ENCODE results near the gene TNFSF15. TPM values are rescaled to one million over a fixed set of nuclear protein-coding genes. Genes with fewer than 3 reads are reported as not detected.

Gene TNFSF15
- total RNA-seq = 1 to 10 TPM; 2.0 to 2.5 TPM

DNA sequence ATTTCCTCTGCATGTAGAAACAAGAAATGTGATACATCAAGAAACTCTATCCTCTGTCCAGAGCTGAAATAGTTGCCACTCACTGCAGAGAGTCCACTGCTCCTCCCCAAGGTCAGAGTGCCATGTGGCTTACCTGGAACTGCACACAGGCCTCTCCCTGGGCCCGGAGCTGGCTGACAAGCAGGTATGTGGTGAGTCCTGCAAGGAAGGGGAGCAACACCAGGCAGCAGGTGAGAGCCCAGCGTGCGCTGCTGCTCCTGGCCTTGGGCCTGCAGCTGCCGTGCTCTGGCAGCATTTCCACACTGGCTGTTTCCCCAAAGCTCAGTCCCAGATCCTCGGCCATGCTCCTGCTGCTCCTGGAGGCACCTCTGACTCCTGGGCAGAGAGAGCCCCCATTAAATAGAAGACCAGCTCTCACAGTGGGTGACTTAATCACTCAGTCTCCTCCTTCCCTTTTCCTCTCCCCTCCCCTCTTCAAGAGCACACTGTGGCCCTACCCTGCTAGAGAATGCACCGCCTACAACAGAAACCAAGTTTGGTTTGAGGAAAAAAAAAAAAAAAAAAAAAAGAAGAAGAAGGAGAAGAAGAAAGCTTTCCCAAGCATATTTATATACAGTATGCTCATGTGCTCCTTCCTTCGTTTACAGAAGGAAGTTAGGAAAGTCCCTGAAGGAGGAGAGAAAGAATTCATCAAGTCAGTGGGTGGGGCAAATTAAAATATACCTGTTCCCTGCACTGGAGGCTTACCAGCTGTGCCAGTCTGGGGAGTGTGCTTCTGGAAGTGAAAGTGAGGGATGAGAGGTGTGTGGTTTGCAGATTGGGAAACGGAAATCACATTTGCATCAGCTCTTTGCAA, at the start of gene TNFSF15:
Gene TNFSF15 (minus strand): TSS at position 370 of the 856 bp plus-strand sequence. CDS start 27 bp downstream, at position 343.
- peak; percentile 51 for DNase-seq
- H3K27ac Mint-ChIP-seq = peak within 1 kb of the TSS; percentile 76
- H3K36me3 Mint-ChIP-seq (ENCODE audit: low read depth) = peaks cover 4% of the 10 kb centered on the region
- ChIA-PET CTCF (interaction anchor here (1.2 to 2.3 kb wide), 2 partner anchors 8 to 12 kb away, joined by 3 to 7 read pairs; no protein-coding TSS in a partner anchor), POLR2A (no interaction called here)
- H3K27me3 Mint-ChIP-seq = peaks cover 11% of the 10 kb centered on the region
- H3K9me3 Mint-ChIP-seq = peaks cover 3% of the 10 kb centered on the region
- peaks cover 40% of the 10 kb centered on the region for H3K4me1 Mint-ChIP-seq
- peak within 1 kb of the TSS; percentile 60 for H3K4me3 Mint-ChIP-seq

DNA sequence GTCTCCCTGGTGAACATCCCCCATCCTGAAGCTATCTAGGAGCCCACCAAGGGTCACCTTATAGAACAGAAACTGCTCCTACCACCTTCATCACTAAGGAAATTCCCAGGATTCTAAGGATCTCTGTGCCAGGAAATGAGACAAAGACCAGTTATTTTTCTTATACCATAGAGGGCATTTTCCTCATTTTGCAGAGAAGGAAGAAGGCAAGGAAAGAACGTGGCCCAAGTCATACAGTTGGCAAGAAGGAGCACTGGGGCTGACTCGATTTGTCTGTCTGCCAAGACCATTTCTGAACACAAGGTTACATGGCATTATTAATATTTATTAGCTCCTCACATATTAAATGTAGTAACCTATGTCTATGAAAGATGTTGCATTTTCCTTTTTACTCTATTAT, 49.6 kb upstream of the TNFSF15 start:
- H3K9me3 Mint-ChIP-seq = peaks cover 22% of the 10 kb centered on the region
- peaks cover 12% of the 10 kb centered on the region for H3K4me1 Mint-ChIP-seq
- no peak overlapping the region for H3K4me3 Mint-ChIP-seq
- no peak for DNase-seq
- H3K36me3 Mint-ChIP-seq (ENCODE audit: low read depth) = peaks cover 6% of the 10 kb centered on the region
- H3K27ac Mint-ChIP-seq = no peak overlapping the region
- ChIA-PET POLR2A (no interaction called here), CTCF (interaction anchor here (0.9 to 1.3 kb wide), 2 partner anchors 8 to 52 kb away, joined by 3 read pairs; no protein-coding TSS in a partner anchor)
- H3K27me3 Mint-ChIP-seq = peaks cover 6% of the 10 kb centered on the region

GRCh38 chr9:114854736-114855355, 49.0 kb upstream of the TNFSF15 start:
- no peak for DNase-seq
- Mint-ChIP-seq H3K27me3 (peaks cover 6% of the 10 kb centered on the region), H3K4me1 (peaks cover 10% of the 10 kb centered on the region), H3K27ac (no peak overlapping the region), H3K36me3 (ENCODE audit: low read depth) (peaks cover 6% of the 10 kb centered on the region), H3K9me3 (peaks cover 22% of the 10 kb centered on the region), H3K4me3 (no peak overlapping the region)
- ChIA-PET CTCF (interaction anchor here (1.3 kb wide), 1 partner anchor 51 kb away, joined by 3 read pairs; no protein-coding TSS in a partner anchor), POLR2A (no interaction called here)

- H3K27me3 Mint-ChIP-seq = no peaks in the 10 kb centered on the region
- POLR2A ChIA-PET = no interaction called here
- H3K9me3 Mint-ChIP-seq = peaks cover 12% of the 10 kb centered on the region
- H3K27ac Mint-ChIP-seq = no peak overlapping the region
- CTCF ChIA-PET = no interaction called here
- H3K4me1 Mint-ChIP-seq = peaks cover 10% of the 10 kb centered on the region
- no peak overlapping the region for H3K4me3 Mint-ChIP-seq
- no peaks in the 10 kb centered on the region for H3K36me3 Mint-ChIP-seq (ENCODE audit: low read depth)
- DNase-seq = no peak
Observed at GRCh38 chr9:114853071-114853855, 47.4 kb upstream of the TNFSF15 start.

- Mint-ChIP-seq H3K9me3 (peaks cover 8% of the 10 kb centered on the region), H3K36me3 (ENCODE audit: low read depth) (no peaks in the 10 kb centered on the region), H3K4me1 (peaks cover 10% of the 10 kb centered on the region), H3K27me3 (no peaks in the 10 kb centered on the region), H3K4me3 (no peak overlapping the region), H3K27ac (no peak overlapping the region)
- POLR2A ChIA-PET = no interaction called here
- no peak for DNase-seq
- CTCF ChIA-PET = interaction anchor here (0.8 kb wide), 1 partner anchor 10 kb away, joined by 3 read pairs; no protein-coding TSS in a partner anchor
Observed at GRCh38 chr9:114852050-114852594, 46.3 kb upstream of the TNFSF15 start.

DNA sequence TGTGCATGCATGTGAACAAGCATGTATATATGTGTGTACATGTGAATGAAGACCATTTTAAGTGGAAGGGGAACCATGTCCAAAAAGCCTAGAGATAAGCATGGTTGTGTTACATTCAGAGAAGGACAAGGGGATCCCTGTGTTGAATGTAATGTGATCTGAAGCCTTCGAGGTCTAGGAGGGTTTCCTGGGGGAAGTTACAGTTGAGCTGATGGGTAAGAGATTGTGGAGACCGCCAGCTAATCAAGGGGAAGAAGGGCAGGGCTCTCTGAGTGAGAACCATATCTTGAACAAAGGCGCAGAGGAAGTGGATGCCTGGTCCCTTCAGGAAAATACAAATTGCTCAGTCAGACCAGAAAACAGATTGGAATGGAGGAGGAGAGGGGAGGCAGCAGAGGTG, 45.5 kb upstream of the TNFSF15 start:
- CTCF ChIA-PET = interaction anchor here (0.8 kb wide), 1 partner anchor 9 kb away, joined by 3 read pairs; no protein-coding TSS in a partner anchor
- no peaks in the 10 kb centered on the region for H3K27me3 Mint-ChIP-seq
- H3K9me3 Mint-ChIP-seq = peaks cover 6% of the 10 kb centered on the region
- H3K36me3 Mint-ChIP-seq (ENCODE audit: low read depth) = no peaks in the 10 kb centered on the region
- peaks cover 10% of the 10 kb centered on the region for H3K4me1 Mint-ChIP-seq
- no peak for DNase-seq
- H3K27ac Mint-ChIP-seq = no peak overlapping the region
- POLR2A ChIA-PET = no interaction called here
- H3K4me3 Mint-ChIP-seq = no peak overlapping the region

GRCh38 chr9:114850871-114851270, 45.0 kb upstream of the TNFSF15 start:
- Mint-ChIP-seq H3K27me3 (no peaks in the 10 kb centered on the region), H3K36me3 (ENCODE audit: low read depth) (no peaks in the 10 kb centered on the region), H3K4me1 (peaks cover 10% of the 10 kb centered on the region), H3K4me3 (no peak overlapping the region), H3K27ac (no peak overlapping the region), H3K9me3 (peaks cover 6% of the 10 kb centered on the region)
- POLR2A ChIA-PET = no interaction called here
- DNase-seq = no peak
- CTCF ChIA-PET = no interaction called here

DNA sequence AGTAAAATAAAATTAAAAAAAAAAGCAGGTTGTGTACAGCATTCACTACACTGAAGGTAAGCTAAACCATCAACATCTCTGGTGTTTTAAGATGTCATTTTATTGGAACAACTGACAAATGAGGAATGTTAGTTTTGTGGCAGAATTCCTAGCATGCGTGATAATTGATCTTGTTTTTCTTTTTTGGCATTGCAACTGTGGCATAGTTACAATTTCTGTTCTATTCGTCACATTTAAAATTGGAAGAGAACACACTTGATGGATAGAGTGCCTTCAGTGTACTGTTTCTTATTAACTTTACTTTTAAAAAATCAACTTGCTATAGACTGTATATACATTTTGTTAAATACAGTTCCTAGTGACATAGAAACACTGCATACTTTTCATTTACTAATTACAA, 43.6 kb upstream of the TNFSF15 start:
- Mint-ChIP-seq H3K27me3 (no peaks in the 10 kb centered on the region), H3K9me3 (peaks cover 6% of the 10 kb centered on the region), H3K36me3 (ENCODE audit: low read depth) (no peaks in the 10 kb centered on the region), H3K4me3 (no peak overlapping the region), H3K4me1 (peaks cover 10% of the 10 kb centered on the region), H3K27ac (no peak overlapping the region)
- no peak for DNase-seq
- CTCF ChIA-PET = interaction anchor here (0.6 kb wide), 1 partner anchor 97 kb away, joined by 3 read pairs; no protein-coding TSS in a partner anchor
- POLR2A ChIA-PET = no interaction called here

DNA sequence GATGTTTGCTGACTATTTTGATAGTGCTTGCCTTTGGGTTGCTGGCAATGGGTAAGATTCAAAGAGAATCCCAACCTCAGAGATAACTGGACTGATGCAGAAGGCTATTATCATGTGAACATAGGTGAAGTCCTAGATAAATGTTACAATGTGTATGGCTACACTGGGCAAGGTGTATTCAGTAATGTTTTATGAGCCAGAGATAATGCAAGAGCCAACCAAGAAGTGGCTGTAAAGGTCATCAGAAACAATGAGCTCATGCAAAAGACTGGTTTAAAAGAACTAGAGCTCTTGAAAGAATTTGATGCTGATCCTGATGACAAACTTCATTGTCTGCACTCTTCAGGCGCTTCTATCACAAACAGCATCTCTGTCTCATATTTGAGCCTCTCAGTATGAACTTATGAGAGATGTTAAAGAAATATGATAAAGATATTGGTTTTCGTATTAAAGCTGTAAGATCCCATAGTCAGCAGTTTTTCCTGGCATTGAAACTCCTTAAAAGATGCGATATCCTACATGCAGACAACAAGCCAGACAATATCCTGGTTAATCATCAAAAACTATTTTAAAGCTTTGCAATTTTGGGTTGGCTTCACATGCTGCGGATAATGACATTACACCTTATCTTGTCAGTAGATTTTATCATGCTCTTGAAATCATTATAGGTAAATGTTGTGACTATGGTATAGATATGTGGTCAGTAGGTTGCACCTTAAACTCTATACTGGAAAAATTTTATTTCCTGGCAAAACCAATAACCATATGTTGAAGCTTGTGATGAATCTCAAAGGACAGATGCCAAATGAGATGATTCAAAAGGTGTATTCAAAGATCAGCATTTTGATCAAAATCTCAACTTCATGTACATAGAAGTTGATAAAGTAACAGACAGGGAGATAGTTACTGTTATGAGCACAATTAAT, 41.9 kb upstream of the TNFSF15 start:
- Mint-ChIP-seq H3K27ac (no peak overlapping the region), H3K9me3 (peaks cover 3% of the 10 kb centered on the region), H3K4me3 (no peak overlapping the region), H3K36me3 (ENCODE audit: low read depth) (no peaks in the 10 kb centered on the region), H3K27me3 (no peaks in the 10 kb centered on the region), H3K4me1 (peaks cover 10% of the 10 kb centered on the region)
- ChIA-PET POLR2A (no interaction called here), CTCF (interaction anchor here (1.1 to 1.4 kb wide), 2 partner anchors 8 to 15 kb away, joined by 3 read pairs; no protein-coding TSS in a partner anchor)
- no peak for DNase-seq

GRCh38 chr9:114845373-114845772, 39.5 kb upstream of the TNFSF15 start:
- H3K9me3 Mint-ChIP-seq = peaks cover 6% of the 10 kb centered on the region
- DNase-seq = no peak
- H3K4me3 Mint-ChIP-seq = no peak overlapping the region
- H3K27me3 Mint-ChIP-seq = peaks cover 2% of the 10 kb centered on the region
- ChIA-PET POLR2A (no interaction called here), CTCF (no interaction called here)
- peaks cover 5% of the 10 kb centered on the region for H3K36me3 Mint-ChIP-seq (ENCODE audit: low read depth)
- H3K27ac Mint-ChIP-seq = no peak overlapping the region
- H3K4me1 Mint-ChIP-seq = no peaks in the 10 kb centered on the region

DNA sequence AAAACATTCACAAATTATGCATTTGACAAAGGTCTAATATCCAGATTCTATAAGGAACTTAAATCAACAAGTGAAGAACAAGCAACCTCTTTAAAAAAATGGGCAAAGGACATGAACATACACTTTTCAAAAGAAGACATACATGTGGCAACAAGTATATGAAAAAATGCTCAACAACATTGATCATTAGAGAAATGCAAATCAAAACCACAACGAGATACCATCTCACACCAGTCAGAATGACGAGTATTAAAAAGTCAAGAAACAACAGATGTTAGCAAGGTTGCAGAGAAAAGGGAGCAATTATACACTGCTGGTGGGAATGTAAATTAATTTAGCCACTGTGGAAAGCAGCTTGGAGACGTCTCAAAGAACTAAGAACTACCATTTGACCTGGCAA, 38.9 kb upstream of the TNFSF15 start:
- no peak overlapping the region for H3K27ac Mint-ChIP-seq
- POLR2A ChIA-PET = no interaction called here
- CTCF ChIA-PET = no interaction called here
- H3K36me3 Mint-ChIP-seq (ENCODE audit: low read depth) = peaks cover 6% of the 10 kb centered on the region
- H3K4me1 Mint-ChIP-seq = no peaks in the 10 kb centered on the region
- H3K27me3 Mint-ChIP-seq = peaks cover 2% of the 10 kb centered on the region
- H3K9me3 Mint-ChIP-seq = peaks cover 8% of the 10 kb centered on the region
- no peak for DNase-seq
- no peak overlapping the region for H3K4me3 Mint-ChIP-seq

DNA sequence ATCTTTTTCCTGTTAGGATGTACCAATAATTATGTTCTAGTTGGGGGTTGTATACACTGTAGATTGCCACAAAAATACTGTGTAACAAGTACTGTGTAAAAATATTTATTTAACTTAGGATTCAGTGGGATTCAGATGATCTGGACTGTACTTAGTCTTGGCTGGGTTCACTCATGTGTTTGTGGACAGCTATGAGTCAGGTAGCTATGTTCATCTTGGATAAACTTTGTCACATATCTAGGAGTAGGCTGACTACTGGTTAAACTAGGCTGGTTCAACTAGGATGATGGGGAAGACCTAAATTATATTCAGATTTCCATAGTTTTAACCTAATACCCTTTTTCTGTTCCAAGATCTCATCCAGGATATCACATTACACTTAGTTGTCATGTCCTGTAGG, 32.1 kb upstream of the TNFSF15 start:
- Mint-ChIP-seq H3K9me3 (peaks cover 22% of the 10 kb centered on the region), H3K4me3 (no peak overlapping the region), H3K27me3 (peaks cover 9% of the 10 kb centered on the region), H3K36me3 (ENCODE audit: low read depth) (peaks cover 27% of the 10 kb centered on the region), H3K4me1 (peaks cover 20% of the 10 kb centered on the region), H3K27ac (no peak overlapping the region)
- no peak for DNase-seq
- CTCF ChIA-PET = no interaction called here
- POLR2A ChIA-PET = no interaction called here
